ENCODE results near the gene YARS1. TPM values are rescaled to one million over a fixed set of nuclear protein-coding genes. Genes with fewer than 3 reads are reported as not detected.
"Not testable (repeated sequence)": the region's sequence is repeated elsewhere in the genome, so short reads cannot be mapped to it uniquely, and the experiment has no call there.

YARS1 gene
- total RNA-seq, 1 experiment from 2014 or later: 109 TPM

- DNase-seq (ENCODE audit: low read depth): peak; percentile 83
These were observed 943 bp upstream of the YARS1 start for GRCh38 chr1:32817815-32818786.

- DNase-seq (ENCODE audit: low read depth): peak; percentile 37
These were observed 441 bp downstream of the YARS1 start for GRCh38 chr1:32816676-32817158.

GRCh38 chr1:32813941-32814739 lies 3.0 kb downstream of the YARS1 start:
- DNase-seq (ENCODE audit: low read depth): peak; percentile 59

- DNase-seq (ENCODE audit: low read depth): no peak
These were observed 5.2 kb downstream of the YARS1 start for GRCh38 chr1:32811917-32812316.

- no peak for DNase-seq (ENCODE audit: low read depth)
These were observed 5.9 kb downstream of the YARS1 start for GRCh38 chr1:32811265-32811664.

- no peak for DNase-seq (ENCODE audit: low read depth)
These were observed 6.8 kb downstream of the YARS1 start for GRCh38 chr1:32810358-32810757.

- DNase-seq (ENCODE audit: low read depth): no peak
These were observed 8.6 kb downstream of the YARS1 start for GRCh38 chr1:32808580-32808979.

- no peak for DNase-seq (ENCODE audit: low read depth)
These were observed 10.1 kb downstream of the YARS1 start for GRCh38 chr1:32806910-32807523.

- DNase-seq (ENCODE audit: low read depth): no peak
These were observed 10.9 kb downstream of the YARS1 start for GRCh38 chr1:32806290-32806689.

- not testable (repeated sequence) for DNase-seq (ENCODE audit: low read depth)
These were observed 12.7 kb downstream of the YARS1 start for GRCh38 chr1:32804460-32804859.

GRCh38 chr1:32801096-32801715 lies 16.0 kb downstream of the YARS1 start:
- peak; percentile 80 for DNase-seq (ENCODE audit: low read depth)

- no peak for DNase-seq (ENCODE audit: low read depth)
These were observed 18.3 kb downstream of the YARS1 start for GRCh38 chr1:32798679-32799416.

- peak; percentile 89 for DNase-seq (ENCODE audit: low read depth)
These were observed 19.0 kb downstream of the YARS1 start for GRCh38 chr1:32798191-32798590.

GRCh38 chr1:32797456-32797855 lies 19.7 kb downstream of the YARS1 start:
- DNase-seq (ENCODE audit: low read depth): no peak

GRCh38 chr1:32795763-32796162 lies 21.4 kb downstream of the YARS1 start:
- peak; percentile 55 for DNase-seq (ENCODE audit: low read depth)

GRCh38 chr1:32791881-32792280 lies 25.3 kb downstream of the YARS1 start:
- peak; percentile 43 for DNase-seq (ENCODE audit: low read depth)

GRCh38 chr1:32789356-32789755 lies 27.8 kb downstream of the YARS1 start:
- DNase-seq (ENCODE audit: low read depth): peak; percentile 86

- no peak for DNase-seq (ENCODE audit: low read depth)
These were observed 30.3 kb downstream of the YARS1 start for GRCh38 chr1:32786856-32787255.

- no peak for DNase-seq (ENCODE audit: low read depth)
These were observed 32.3 kb downstream of the YARS1 start for GRCh38 chr1:32784817-32785216.

- DNase-seq (ENCODE audit: low read depth): no peak
These were observed 33.3 kb downstream of the YARS1 start for GRCh38 chr1:32783851-32784250.

GRCh38 chr1:32782086-32782485 lies 35.1 kb downstream of the YARS1 start:
- no peak for DNase-seq (ENCODE audit: low read depth)

All from RPMI7951 (cell line).